ENCODE data around the gene SREBF1.

DNA sequence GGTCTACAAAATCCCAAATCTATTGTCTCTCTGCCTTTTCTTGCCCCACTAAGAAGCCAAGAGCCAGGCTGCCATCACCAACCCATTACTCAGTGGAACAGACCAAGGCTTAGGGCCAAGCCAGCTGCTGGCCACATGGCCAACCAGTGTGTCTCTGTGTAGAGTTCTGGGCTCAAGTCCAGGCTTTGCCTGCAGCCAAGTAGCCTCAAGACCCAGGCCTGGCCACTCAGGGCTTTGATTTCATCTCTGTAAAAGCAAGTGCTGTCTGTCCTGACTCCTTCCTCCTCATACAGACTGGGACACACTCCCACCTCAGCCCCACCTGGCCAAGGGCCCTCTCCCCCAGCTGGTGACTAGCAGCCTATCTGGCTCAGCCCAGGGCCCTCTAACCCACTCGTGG is 14.6 kb downstream of the SREBF1 start:
- TF ChIP-seq POLR2A (IDR thresholded peaks at IDR 0.05; ENCODE audit: low read length), result peak; percentile 36
- no peak for TF ChIP-seq GATA1 (IDR thresholded peaks at IDR 0.05; ENCODE audit: low read depth, low read length)

Measured in erythroblast (primary cell).